ENCODE measurements around the gene CEMIP. TPM values are rescaled to one million over a fixed set of nuclear protein-coding genes. Genes with fewer than 3 reads are reported as not detected.
A peak's percentile ranks its signal among the peaks of the same experiment; 100 is the strongest.

CEMIP gene
- total RNA-seq, 1 donor from 2014 or later = 3.6 TPM

DNA sequence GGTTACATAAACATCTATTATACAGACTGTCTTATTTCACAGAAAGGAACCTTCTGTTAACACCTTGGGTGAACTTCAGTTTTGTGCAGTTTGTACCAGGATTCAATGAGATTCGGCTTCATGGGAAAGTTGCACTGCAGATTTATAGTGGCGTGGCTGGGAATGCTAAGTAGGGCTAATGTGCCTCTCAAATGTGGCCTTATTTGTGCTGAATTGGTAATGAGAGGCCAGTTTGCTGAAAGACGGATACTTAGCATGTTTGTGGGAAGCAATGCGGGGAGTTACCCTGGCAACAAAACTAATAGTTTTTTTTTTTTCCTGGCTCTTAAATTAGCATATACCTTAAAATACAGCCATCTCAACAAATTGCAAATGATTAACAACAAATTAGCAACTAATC is 28.6 kb upstream of the CEMIP start:
- DNase-seq (ENCODE audit: low read depth) (peak; percentile 59), FAIRE-seq (no peak)
- H3K9me3 Mint-ChIP-seq (ENCODE audit: unreplicated experiment) = peaks cover 2% of the 10 kb centered on the region
- Histone ChIP-seq H3K27me3 (ENCODE audit: insufficient read depth, low read length) (no peaks in the 10 kb centered on the region), H4K20me1 (ENCODE audit: insufficient read depth, low read length) (peaks cover 13% of the 10 kb centered on the region), H3K9ac (ENCODE audit: low read length) (no peak overlapping the region), H3K79me2 (ENCODE audit: insufficient read depth, low read length) (peaks cover 24% of the 10 kb centered on the region), H3K4me1 (ENCODE audit: insufficient read depth, low read length) (no peaks in the 10 kb centered on the region), H3K4me3 (ENCODE audit: insufficient read depth, low read depth, low read length) (no peak overlapping the region), H3K36me3 (ENCODE audit: insufficient read depth, low read length) (no peaks in the 10 kb centered on the region), H3K4me2 (ENCODE audit: low read length) (no peak overlapping the region), H2AFZ (ENCODE audit: low read depth, low read length) (no peak overlapping the region), H3K9me3 (ENCODE audit: insufficient read depth, low read depth, low read length) (no peaks in the 10 kb centered on the region), H3K27ac (ENCODE audit: low read depth, low read length) (no peak overlapping the region)
- no peaks in the 10 kb centered on the region for H3K4me1 Mint-ChIP-seq (ENCODE audit: low read depth, unreplicated experiment)
- peaks cover 3% of the 10 kb centered on the region for H3K36me3 Mint-ChIP-seq (ENCODE audit: low read depth, unreplicated experiment)
- H3K4me3 Mint-ChIP-seq (ENCODE audit: unreplicated experiment) = no peak overlapping the region
- TF ChIP-seq CTCF (IDR thresholded peaks at IDR 0.05; ENCODE audit: insufficient read depth, low read depth, low read length) (no peak), EZH2 (IDR thresholded peaks at IDR 0.05; ENCODE audit: insufficient read depth, low read length) (no peak)
- H3K27me3 Mint-ChIP-seq (ENCODE audit: low read depth, unreplicated experiment) = no peaks in the 10 kb centered on the region
- H3K27ac Mint-ChIP-seq (ENCODE audit: unreplicated experiment) = no peak overlapping the region

- H3K27ac ChIP-seq (ENCODE audit: low read depth, low read length) = no peak overlapping the region
- no peak overlapping the region for H3K9ac ChIP-seq (ENCODE audit: low read length)
- FAIRE-seq (no peak), DNase-seq (ENCODE audit: low read depth) (no peak)
- no peak overlapping the region for H3K4me3 ChIP-seq (ENCODE audit: insufficient read depth, low read depth, low read length)
- TF ChIP-seq CTCF (IDR thresholded peaks at IDR 0.05; ENCODE audit: insufficient read depth, low read depth, low read length) = no peak
- TF ChIP-seq EZH2 (IDR thresholded peaks at IDR 0.05; ENCODE audit: insufficient read depth, low read length) = no peak
- no peaks in the 10 kb centered on the region for H3K4me1 ChIP-seq (ENCODE audit: insufficient read depth, low read length)
- no peaks in the 10 kb centered on the region for H3K27me3 ChIP-seq (ENCODE audit: insufficient read depth, low read length)
- Mint-ChIP-seq H3K4me3 (ENCODE audit: unreplicated experiment) (no peak overlapping the region), H3K4me1 (ENCODE audit: low read depth, unreplicated experiment) (no peaks in the 10 kb centered on the region), H3K27me3 (ENCODE audit: low read depth, unreplicated experiment) (no peaks in the 10 kb centered on the region), H3K9me3 (ENCODE audit: unreplicated experiment) (peaks cover 2% of the 10 kb centered on the region), H3K36me3 (ENCODE audit: low read depth, unreplicated experiment) (peaks cover 3% of the 10 kb centered on the region), H3K27ac (ENCODE audit: unreplicated experiment) (no peak overlapping the region)
- no peak overlapping the region for H2AFZ ChIP-seq (ENCODE audit: low read depth, low read length)
- no peaks in the 10 kb centered on the region for H3K36me3 ChIP-seq (ENCODE audit: insufficient read depth, low read length)
- H3K79me2 ChIP-seq (ENCODE audit: insufficient read depth, low read length) = peaks cover 11% of the 10 kb centered on the region
- no peaks in the 10 kb centered on the region for H3K9me3 ChIP-seq (ENCODE audit: insufficient read depth, low read depth, low read length)
- H4K20me1 ChIP-seq (ENCODE audit: insufficient read depth, low read length) = peaks cover 8% of the 10 kb centered on the region
- H3K4me2 ChIP-seq (ENCODE audit: low read length) = no peak overlapping the region
These were observed 27.0 kb upstream of the CEMIP start for GRCh38 chr15:80752204-80752603.

DNA sequence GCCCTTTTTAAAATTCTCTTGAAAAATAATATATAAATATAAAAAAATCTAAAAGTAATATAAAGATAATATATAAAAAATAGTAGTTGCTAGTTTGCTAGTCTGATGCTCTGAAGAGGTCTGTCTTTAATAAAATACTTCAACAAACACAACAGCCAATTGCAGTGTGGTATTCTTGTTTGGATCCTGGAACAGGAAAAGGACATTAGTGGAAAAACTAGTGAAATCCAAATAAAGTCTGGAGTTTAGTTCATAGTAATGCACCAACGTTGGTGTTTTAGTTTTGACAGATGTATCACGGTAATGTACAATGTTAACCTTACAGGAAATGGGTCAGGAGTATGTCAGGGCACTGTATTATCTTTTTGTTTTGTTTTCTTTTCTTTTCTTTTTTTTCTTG is 26.0 kb upstream of the CEMIP start:
- H3K27ac ChIP-seq (ENCODE audit: low read depth, low read length) = no peak overlapping the region
- no peak for FAIRE-seq
- DNase-seq (ENCODE audit: low read depth) = no peak
- H3K4me1 Mint-ChIP-seq (ENCODE audit: low read depth, unreplicated experiment) = no peaks in the 10 kb centered on the region
- no peaks in the 10 kb centered on the region for H3K36me3 ChIP-seq (ENCODE audit: insufficient read depth, low read length)
- H4K20me1 ChIP-seq (ENCODE audit: insufficient read depth, low read length) = peaks cover 4% of the 10 kb centered on the region
- H3K9me3 ChIP-seq (ENCODE audit: insufficient read depth, low read depth, low read length) = no peaks in the 10 kb centered on the region
- H3K79me2 ChIP-seq (ENCODE audit: insufficient read depth, low read length) = peaks cover 2% of the 10 kb centered on the region
- H3K36me3 Mint-ChIP-seq (ENCODE audit: low read depth, unreplicated experiment) = peaks cover 3% of the 10 kb centered on the region
- no peak overlapping the region for H3K4me3 Mint-ChIP-seq (ENCODE audit: unreplicated experiment)
- TF ChIP-seq EZH2 (IDR thresholded peaks at IDR 0.05; ENCODE audit: insufficient read depth, low read length) = no peak
- TF ChIP-seq CTCF (IDR thresholded peaks at IDR 0.05; ENCODE audit: insufficient read depth, low read depth, low read length) = no peak
- no peaks in the 10 kb centered on the region for H3K27me3 ChIP-seq (ENCODE audit: insufficient read depth, low read length)
- H2AFZ ChIP-seq (ENCODE audit: low read depth, low read length) = no peak overlapping the region
- no peak overlapping the region for H3K4me2 ChIP-seq (ENCODE audit: low read length)
- no peak overlapping the region for H3K9ac ChIP-seq (ENCODE audit: low read length)
- H3K27ac Mint-ChIP-seq (ENCODE audit: unreplicated experiment) = no peak overlapping the region
- H3K9me3 Mint-ChIP-seq (ENCODE audit: unreplicated experiment) = peaks cover 2% of the 10 kb centered on the region
- H3K4me3 ChIP-seq (ENCODE audit: insufficient read depth, low read depth, low read length) = no peak overlapping the region
- H3K4me1 ChIP-seq (ENCODE audit: insufficient read depth, low read length) = no peaks in the 10 kb centered on the region
- no peaks in the 10 kb centered on the region for H3K27me3 Mint-ChIP-seq (ENCODE audit: low read depth, unreplicated experiment)
